GM18517 (cell line): ENCODE measurements around the gene PPP1R10.

Experiments used
- ATAC-seq: cut with Tn5 transposase; IDR thresholded peaks from one replicate; pipeline ENCODE4 v1.9.1; 2021; ENCODE audit warnings: mild to moderate bottlenecking, moderate library complexity; ENCODE audit not compliant: unreplicated experiment

PPP1R10 gene

GRCh38 chr6:30599625-30600324, 17.3 kb downstream of the PPP1R10 start:
- ATAC-seq, result no peak

- no peak for ATAC-seq
Observed at GRCh38 chr6:30598912-30599624, 18.0 kb downstream of the PPP1R10 start.

GRCh38 chr6:30597315-30598144, 19.5 kb downstream of the PPP1R10 start:
- ATAC-seq, result peak; percentile 71

- ATAC-seq, result no peak
Observed at GRCh38 chr6:30592287-30592686, 24.8 kb downstream of the PPP1R10 start.

- ATAC-seq, result no peak
Observed at GRCh38 chr6:30591008-30591407, 26.0 kb downstream of the PPP1R10 start.

GRCh38 chr6:30590509-30590908, 26.5 kb downstream of the PPP1R10 start:
- no peak for ATAC-seq

- no peak for ATAC-seq
Observed at GRCh38 chr6:30589754-30590358, 27.2 kb downstream of the PPP1R10 start.

GRCh38 chr6:30583921-30584320, 33.1 kb downstream of the PPP1R10 start:
- no peak for ATAC-seq

- ATAC-seq, result no peak
Observed at GRCh38 chr6:30578051-30578450, 39.0 kb downstream of the PPP1R10 start.

GRCh38 chr6:30573113-30573512, 43.9 kb downstream of the PPP1R10 start:
- ATAC-seq, result no peak

- no peak for ATAC-seq
Observed at GRCh38 chr6:30572148-30572547, 44.9 kb downstream of the PPP1R10 start.

- ATAC-seq, result no peak
Observed at GRCh38 chr6:30571762-30572082, 45.3 kb downstream of the PPP1R10 start.

GRCh38 chr6:30571075-30571761, 45.8 kb downstream of the PPP1R10 start, which contains the start of gene ABCF1:
Gene ABCF1 (plus strand): TSS chr6:30571442. CDS start chr6:30571488, 46 bp downstream.
- ATAC-seq, result peak; percentile 87

GRCh38 chr6:30570740-30571074, 46.3 kb downstream of the PPP1R10 start:
- ATAC-seq, result peak; percentile 29

GRCh38 chr6:30570263-30570662, 46.8 kb downstream of the PPP1R10 start:
- no peak for ATAC-seq

GRCh38 chr6:30568245-30568644, 48.8 kb downstream of the PPP1R10 start:
- ATAC-seq, result no peak

- no peak for ATAC-seq
Observed at GRCh38 chr6:30565772-30566171, 51.3 kb downstream of the PPP1R10 start.

- ATAC-seq, result no peak
Observed at GRCh38 chr6:30564114-30564513, 52.9 kb downstream of the PPP1R10 start.

GRCh38 chr6:30562470-30563425, 54.3 kb downstream of the PPP1R10 start:
- ATAC-seq, result no peak

- ATAC-seq, result no peak
Observed at GRCh38 chr6:30560930-30561329, 56.1 kb downstream of the PPP1R10 start.
